Nephron progenitor cell (in vitro differentiated cells): ENCODE data around the gene TAS2R14.

Experiments
- DNase-seq: peaks from one replicate; pipeline ENCODE4 v3.0.0; 2021
- H3K27ac Mint-ChIP-seq: 2 replicates; pipeline ENCODE4 v1.8.0; 2021; ENCODE audit warnings: mild to moderate bottlenecking, moderate library complexity, mixed read lengths
- H3K27me3 Mint-ChIP-seq: 2 replicates; pipeline ENCODE4 v1.8.0; 2021; ENCODE audit warnings: mild to moderate bottlenecking, low read depth, mixed read lengths; ENCODE audit not compliant: poor library complexity
- H3K36me3 Mint-ChIP-seq: 2 replicates; pipeline ENCODE4 v1.8.0; 2021; ENCODE audit warnings: low read depth, mixed read lengths
- H3K4me1 Mint-ChIP-seq: 2 replicates; pipeline ENCODE4 v1.8.0; 2021; ENCODE audit warnings: mixed read lengths
- H3K4me3 Mint-ChIP-seq: 2 replicates; pipeline ENCODE4 v1.8.0; 2021; ENCODE audit warnings: mild to moderate bottlenecking, moderate library complexity, mixed read lengths
- H3K9me3 Mint-ChIP-seq: 2 replicates; pipeline ENCODE4 v1.8.0; 2021; ENCODE audit warnings: mild to moderate bottlenecking, moderate library complexity, mixed read lengths
- TF ChIP-seq, protein P1 (sequence below): fragments of 200-600 bp; sonication (generic); IDR thresholded peaks from 2 replicates; pipeline ENCODE4 v1.5.0; 2021; ENCODE audit warnings: antibody characterized with exemption

Gene TAS2R14

DNA sequence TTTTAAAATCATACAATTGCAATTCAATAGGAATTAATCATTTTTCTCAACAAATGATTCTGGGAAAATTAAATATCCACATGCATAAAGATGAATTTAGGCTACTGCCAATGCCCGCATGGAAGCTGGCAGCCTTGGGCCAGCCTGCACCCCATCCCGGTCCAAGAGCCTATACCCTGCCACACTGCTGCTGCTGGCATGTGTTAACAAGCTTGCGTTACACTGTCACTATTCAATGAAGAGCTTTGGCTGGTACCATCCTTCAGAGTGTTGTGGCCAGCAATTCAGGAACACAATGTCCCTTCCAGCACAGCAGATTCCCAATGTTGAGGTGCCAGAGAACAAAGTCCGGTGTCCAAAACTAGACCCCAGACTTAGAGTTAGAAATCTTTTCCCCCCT is 13.6 kb upstream of the TAS2R14 start:
- Mint-ChIP-seq H3K27me3 (no peaks in the 10 kb centered on the region), H3K27ac (no peak overlapping the region), H3K36me3 (peaks cover 88% of the 10 kb centered on the region), H3K9me3 (peaks cover 83% of the 10 kb centered on the region), H3K4me1 (no peaks in the 10 kb centered on the region), H3K4me3 (no peak overlapping the region)
- TF ChIP-seq, protein P1, sequence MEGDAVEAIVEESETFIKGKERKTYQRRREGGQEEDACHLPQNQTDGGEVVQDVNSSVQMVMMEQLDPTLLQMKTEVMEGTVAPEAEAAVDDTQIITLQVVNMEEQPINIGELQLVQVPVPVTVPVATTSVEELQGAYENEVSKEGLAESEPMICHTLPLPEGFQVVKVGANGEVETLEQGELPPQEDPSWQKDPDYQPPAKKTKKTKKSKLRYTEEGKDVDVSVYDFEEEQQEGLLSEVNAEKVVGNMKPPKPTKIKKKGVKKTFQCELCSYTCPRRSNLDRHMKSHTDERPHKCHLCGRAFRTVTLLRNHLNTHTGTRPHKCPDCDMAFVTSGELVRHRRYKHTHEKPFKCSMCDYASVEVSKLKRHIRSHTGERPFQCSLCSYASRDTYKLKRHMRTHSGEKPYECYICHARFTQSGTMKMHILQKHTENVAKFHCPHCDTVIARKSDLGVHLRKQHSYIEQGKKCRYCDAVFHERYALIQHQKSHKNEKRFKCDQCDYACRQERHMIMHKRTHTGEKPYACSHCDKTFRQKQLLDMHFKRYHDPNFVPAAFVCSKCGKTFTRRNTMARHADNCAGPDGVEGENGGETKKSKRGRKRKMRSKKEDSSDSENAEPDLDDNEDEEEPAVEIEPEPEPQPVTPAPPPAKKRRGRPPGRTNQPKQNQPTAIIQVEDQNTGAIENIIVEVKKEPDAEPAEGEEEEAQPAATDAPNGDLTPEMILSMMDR: no peak
- DNase-seq: no peak

DNA sequence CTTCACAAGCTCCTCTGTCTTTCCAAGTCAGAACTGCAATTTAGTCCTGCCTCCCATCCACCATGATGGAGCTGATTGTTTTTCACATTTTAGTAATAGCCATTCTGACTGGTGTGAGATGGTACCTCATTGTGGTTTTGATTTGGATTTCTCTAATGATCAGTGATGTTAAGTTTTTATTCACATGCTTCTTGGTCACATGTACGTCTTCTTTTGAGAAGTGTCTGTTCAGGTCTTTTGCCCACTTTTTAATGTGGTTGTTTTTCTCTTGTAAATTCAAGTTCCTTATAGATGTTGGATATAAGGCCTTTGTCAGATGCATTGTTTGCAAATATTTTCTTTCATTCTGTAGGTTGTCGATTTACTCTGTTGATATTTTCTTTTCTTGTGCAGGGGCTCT is 4.1 kb upstream of the TAS2R14 start:
- DNase-seq: no peak
- Mint-ChIP-seq H3K9me3 (peaks cover 56% of the 10 kb centered on the region), H3K27ac (peak overlapping the region; percentile 23), H3K27me3 (peaks cover 3% of the 10 kb centered on the region), H3K4me3 (no peak overlapping the region), H3K4me1 (no peaks in the 10 kb centered on the region), H3K36me3 (peaks cover 52% of the 10 kb centered on the region)
- TF ChIP-seq, protein P1: no peak

DNA sequence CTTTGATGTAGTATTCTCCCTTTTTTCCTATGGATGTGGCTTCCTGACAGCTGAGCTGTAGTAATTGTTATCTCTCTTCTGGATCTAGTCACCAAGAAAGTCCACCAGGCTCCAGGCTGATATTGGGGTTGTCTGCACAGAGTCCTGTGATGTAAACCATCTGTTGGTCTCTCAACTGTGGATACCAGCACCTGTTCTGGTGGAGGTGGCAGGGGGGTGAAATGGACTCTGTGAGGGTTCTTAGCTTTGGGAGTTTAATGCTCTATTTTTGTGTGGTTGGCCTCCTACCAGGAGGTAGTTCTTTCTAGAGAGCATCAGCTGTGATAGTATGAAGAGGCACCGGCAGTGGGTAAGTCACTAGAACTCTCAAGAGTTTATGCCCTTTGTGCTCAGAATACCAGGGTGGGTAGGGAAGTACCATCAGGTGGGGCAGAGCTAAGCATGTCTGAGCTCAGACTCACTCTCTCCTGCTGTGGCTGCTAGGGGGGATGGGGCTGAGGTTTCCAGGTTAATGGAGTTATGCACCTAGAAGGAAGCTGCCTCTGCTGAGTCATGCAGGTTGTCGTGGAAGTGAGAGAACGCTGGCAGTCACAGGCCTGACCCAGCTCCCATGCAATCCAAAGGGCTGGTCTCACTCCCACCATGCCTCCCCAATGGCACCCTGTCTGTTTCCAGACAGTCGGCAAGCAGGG is 3.0 kb upstream of the TAS2R14 start:
- Mint-ChIP-seq H3K27ac (peak overlapping the region; percentile 72), H3K4me1 (no peaks in the 10 kb centered on the region), H3K9me3 (peaks cover 45% of the 10 kb centered on the region), H3K27me3 (peaks cover 3% of the 10 kb centered on the region), H3K4me3 (no peak overlapping the region), H3K36me3 (peaks cover 41% of the 10 kb centered on the region)
- TF ChIP-seq, protein P1: no peak
- DNase-seq: no peak

DNA sequence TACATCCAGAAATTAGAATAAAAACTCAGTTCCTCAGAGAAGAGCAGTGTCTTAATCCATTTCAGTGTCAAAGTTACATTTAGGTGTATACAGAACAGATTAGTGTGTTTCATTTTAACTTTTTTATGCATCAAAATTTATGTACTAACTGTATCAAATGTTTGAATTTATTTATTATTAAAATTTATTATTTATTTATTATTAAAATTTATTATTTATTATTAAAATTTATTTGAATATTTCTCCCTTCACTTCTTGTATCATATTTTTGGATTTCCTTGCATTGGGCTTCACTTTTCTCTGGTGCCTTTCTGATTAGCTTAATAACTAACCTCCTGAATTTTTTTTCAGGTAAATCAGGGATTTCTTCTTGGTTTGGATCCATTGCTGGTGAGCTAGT is 2.3 kb upstream of the TAS2R14 start:
- TF ChIP-seq, protein P1: no peak
- no peaks in the 10 kb centered on the region for H3K4me1 Mint-ChIP-seq
- peaks cover 38% of the 10 kb centered on the region for H3K9me3 Mint-ChIP-seq
- no peak overlapping the region for H3K27ac Mint-ChIP-seq
- no peak overlapping the region for H3K4me3 Mint-ChIP-seq
- peaks cover 1% of the 10 kb centered on the region for H3K27me3 Mint-ChIP-seq
- peaks cover 34% of the 10 kb centered on the region for H3K36me3 Mint-ChIP-seq
- no peak for DNase-seq

DNA sequence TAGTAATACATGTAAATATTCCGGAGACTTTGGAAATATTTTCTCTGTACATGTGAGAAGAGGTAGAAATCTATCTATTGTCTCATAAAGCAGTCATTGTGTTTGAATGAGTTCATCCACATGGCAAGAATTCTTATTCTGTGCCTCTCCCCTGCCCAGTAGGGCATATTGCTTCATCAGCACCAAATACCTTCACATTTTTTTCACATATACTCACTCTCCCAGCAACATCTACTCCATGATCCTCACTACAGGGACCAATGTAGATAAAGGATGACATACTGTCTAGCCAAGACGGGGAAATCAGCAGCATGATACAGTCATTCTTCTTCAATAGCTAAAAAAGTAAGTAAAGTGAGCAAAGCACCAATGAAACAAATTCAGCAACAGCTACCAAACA is 1.3 kb upstream of the TAS2R14 start:
- H3K4me1 Mint-ChIP-seq: no peaks in the 10 kb centered on the region
- TF ChIP-seq, protein P1: no peak
- H3K27ac Mint-ChIP-seq: no peak overlapping the region
- peaks cover 24% of the 10 kb centered on the region for H3K36me3 Mint-ChIP-seq
- H3K27me3 Mint-ChIP-seq: no peaks in the 10 kb centered on the region
- no peak for DNase-seq
- peaks cover 28% of the 10 kb centered on the region for H3K9me3 Mint-ChIP-seq
- H3K4me3 Mint-ChIP-seq: no peak overlapping the region

- no peak for DNase-seq
- TF ChIP-seq, protein P1: no peak
- Mint-ChIP-seq H3K27me3 (no peaks in the 10 kb centered on the region), H3K4me3 (no peak overlapping the region), H3K27ac (no peak overlapping the region), H3K4me1 (no peaks in the 10 kb centered on the region), H3K36me3 (peaks cover 4% of the 10 kb centered on the region), H3K9me3 (no peaks in the 10 kb centered on the region)
These were observed 2.6 kb downstream of the TAS2R14 start for GRCh38 chr12:10936506-10936905.
